ENCODE data around the gene ZNF189. TPM values are rescaled to one million over a fixed set of nuclear protein-coding genes. Genes with fewer than 3 reads are reported as not detected.

The ZNF189 gene
- total RNA-seq, 1 experiment from 2014 or later: 9.4 TPM

- no TSS peak for BruUV-seq (replicated peaks)
- DNase-seq: no peak
- H3F3A ChIP-seq (ENCODE audit: insufficient read depth, low read depth): no peaks in the 10 kb centered on the region
- no peaks in the 10 kb centered on the region for H3K9me3 ChIP-seq (ENCODE audit: insufficient read depth, low read depth)
- H3K4me2 ChIP-seq: no peak overlapping the region
- POLR2A ChIA-PET (ENCODE audit: unreplicated experiment): no interaction called here
- no peak overlapping the region for H3K27ac ChIP-seq
- H3K27me3 ChIP-seq (ENCODE audit: insufficient read depth, low read depth): peaks cover 31% of the 10 kb centered on the region; the same call in 1 of the 2 replicates
- H3K9me2 ChIP-seq (ENCODE audit: insufficient read depth): no peaks in the 10 kb centered on the region
- no peaks in the 10 kb centered on the region for H3K79me2 ChIP-seq (ENCODE audit: low read depth)
- intact Hi-C loops (cut with micrococcal nuclease; ENCODE audit: unreplicated experiment): no loop called here
- no peak overlapping the region for H3K4me3 ChIP-seq
- no peaks in the 10 kb centered on the region for H3K4me1 ChIP-seq (replicated peaks; ENCODE audit: insufficient read depth)
- CTCF ChIA-PET: no interaction called here
- no peak overlapping the region for H2AFZ ChIP-seq
- H3K36me3 ChIP-seq (ENCODE audit: low read depth): no peaks in the 10 kb centered on the region
- TF ChIP-seq EZH2 (IDR thresholded peaks at IDR 0.05; ENCODE audit: low read depth): no peak
- TF ChIP-seq CTCF (conservative IDR thresholded peaks at IDR 0.05): no peak
- H4K20me1 ChIP-seq (ENCODE audit: insufficient read depth): no peaks in the 10 kb centered on the region
These were observed 31.1 kb downstream of the ZNF189 start for GRCh38 chr9:101429736-101430135.

GRCh38 chr9:101432171-101432570 is 33.5 kb downstream of the ZNF189 start:
- Histone ChIP-seq H4K20me1 (ENCODE audit: insufficient read depth) (no peaks in the 10 kb centered on the region), H3K79me2 (ENCODE audit: low read depth) (no peaks in the 10 kb centered on the region), H3K9me3 (ENCODE audit: insufficient read depth, low read depth) (no peaks in the 10 kb centered on the region), H3K4me3 (no peak overlapping the region), H3K36me3 (ENCODE audit: low read depth) (no peaks in the 10 kb centered on the region), H3K27me3 (ENCODE audit: insufficient read depth, low read depth) (peaks cover 25% of the 10 kb centered on the region; the same call in 1 of the 2 replicates), H3F3A (ENCODE audit: insufficient read depth, low read depth) (no peaks in the 10 kb centered on the region), H3K27ac (no peak overlapping the region), H3K9me2 (ENCODE audit: insufficient read depth) (no peaks in the 10 kb centered on the region), H3K4me2 (no peak overlapping the region), H3K4me1 (replicated peaks; ENCODE audit: insufficient read depth) (no peaks in the 10 kb centered on the region), H2AFZ (no peak overlapping the region)
- ChIA-PET POLR2A (ENCODE audit: unreplicated experiment) (interaction anchor here (0.7 kb wide), 1 partner anchor 46 kb away, joined by 3 read pairs; no protein-coding TSS in a partner anchor), CTCF (no interaction called here)
- intact Hi-C loops (cut with micrococcal nuclease; ENCODE audit: unreplicated experiment): no loop called here
- no peak for DNase-seq
- BruUV-seq (replicated peaks): no TSS peak
- TF ChIP-seq EZH2 (IDR thresholded peaks at IDR 0.05; ENCODE audit: low read depth): no peak
- TF ChIP-seq CTCF (conservative IDR thresholded peaks at IDR 0.05): no peak

- H3K4me2 ChIP-seq: no peak overlapping the region
- H3K4me3 ChIP-seq: no peak overlapping the region
- intact Hi-C loops (cut with micrococcal nuclease; ENCODE audit: unreplicated experiment): no loop called here
- no peaks in the 10 kb centered on the region for H4K20me1 ChIP-seq (ENCODE audit: insufficient read depth)
- ChIA-PET CTCF (no interaction called here), POLR2A (ENCODE audit: unreplicated experiment) (no interaction called here)
- H3K27me3 ChIP-seq (ENCODE audit: insufficient read depth, low read depth): peaks cover 23% of the 10 kb centered on the region; the same call in 1 of the 2 replicates
- H3K79me2 ChIP-seq (ENCODE audit: low read depth): no peaks in the 10 kb centered on the region
- TF ChIP-seq CTCF (conservative IDR thresholded peaks at IDR 0.05) (no peak), EZH2 (IDR thresholded peaks at IDR 0.05; ENCODE audit: low read depth) (no peak)
- no peaks in the 10 kb centered on the region for H3F3A ChIP-seq (ENCODE audit: insufficient read depth, low read depth)
- H3K27ac ChIP-seq: no peak overlapping the region
- H3K4me1 ChIP-seq (replicated peaks; ENCODE audit: insufficient read depth): no peaks in the 10 kb centered on the region
- H3K9me2 ChIP-seq (ENCODE audit: insufficient read depth): no peaks in the 10 kb centered on the region
- no peak for DNase-seq
- H2AFZ ChIP-seq: no peak overlapping the region
- H3K9me3 ChIP-seq (ENCODE audit: insufficient read depth, low read depth): no peaks in the 10 kb centered on the region
- no TSS peak for BruUV-seq (replicated peaks)
- no peaks in the 10 kb centered on the region for H3K36me3 ChIP-seq (ENCODE audit: low read depth)
These were observed 34.1 kb downstream of the ZNF189 start for GRCh38 chr9:101432740-101433139.

Measured in PC-9 (cell line).